HG02973 (cell line): ENCODE results near the gene SCAMP2.

ENCODE experiments used
- ATAC-seq: cut with Tn5 transposase; IDR thresholded peaks from one replicate; pipeline ENCODE4 v1.9.1; 2021; ENCODE audit warnings: moderate library complexity; ENCODE audit not compliant: unreplicated experiment

SCAMP2 gene

GRCh38 chr15:74863239-74864056, 9.7 kb downstream of the SCAMP2 start:
- ATAC-seq: no peak

- no peak for ATAC-seq
These were observed 14.8 kb downstream of the SCAMP2 start for GRCh38 chr15:74858369-74858740.

GRCh38 chr15:74857671-74858368, 15.3 kb downstream of the SCAMP2 start:
- no peak for ATAC-seq

- peak; percentile 72 for ATAC-seq
These were observed 16.0 kb downstream of the SCAMP2 start for GRCh38 chr15:74857082-74857655.

GRCh38 chr15:74856537-74856936, 16.6 kb downstream of the SCAMP2 start:
- no peak for ATAC-seq

GRCh38 chr15:74855857-74856256, 17.3 kb downstream of the SCAMP2 start:
- no peak for ATAC-seq

- ATAC-seq: no peak
These were observed 18.6 kb downstream of the SCAMP2 start for GRCh38 chr15:74854453-74855022.

- no peak for ATAC-seq
These were observed 21.2 kb downstream of the SCAMP2 start for GRCh38 chr15:74851960-74852359.

- no peak for ATAC-seq
These were observed 22.8 kb downstream of the SCAMP2 start for GRCh38 chr15:74850393-74850792.

- ATAC-seq: no peak
These were observed 25.7 kb downstream of the SCAMP2 start for GRCh38 chr15:74847432-74847831.

GRCh38 chr15:74845581-74845980, 27.6 kb downstream of the SCAMP2 start:
- ATAC-seq: no peak

- ATAC-seq: no peak
These were observed 28.0 kb downstream of the SCAMP2 start for GRCh38 chr15:74845208-74845568.

GRCh38 chr15:74844319-74845207, 28.6 kb downstream of the SCAMP2 start:
- no peak for ATAC-seq

- ATAC-seq: no peak
These were observed 29.3 kb downstream of the SCAMP2 start for GRCh38 chr15:74843891-74844299.

- no peak for ATAC-seq
These were observed 29.7 kb downstream of the SCAMP2 start for GRCh38 chr15:74843445-74843828.

- ATAC-seq: peak; percentile 77
These were observed 30.4 kb downstream of the SCAMP2 start, which contains the start of gene ULK3 for GRCh38 chr15:74842581-74843444. TSS of gene ULK3 (minus strand) at chr15:74843156. CDS start at chr15:74843105, 51 bp downstream.

GRCh38 chr15:74841891-74842373, 31.2 kb downstream of the SCAMP2 start:
- ATAC-seq: no peak

GRCh38 chr15:74840851-74841775, 32.1 kb downstream of the SCAMP2 start:
- no peak for ATAC-seq
